Mesendoderm (in vitro differentiated cells): ENCODE measurements around the gene SESTD1.
"Not testable (repeated sequence)": the region's sequence is repeated elsewhere in the genome, so short reads cannot be mapped to it uniquely, and the experiment has no call there.

Experiments used
- DNase-seq: peaks from one replicate; pipeline ENCODE4 v3.0.0; 2013
- H2AK5ac ChIP-seq: 2 replicates; pipeline ENCODE4 v1.6.1; 2013; ENCODE audit warnings: low read length, inconsistent platforms
- H2BK120ac ChIP-seq: 2 replicates; pipeline ENCODE4 v1.6.1; 2013; ENCODE audit warnings: low read depth, mild to moderate bottlenecking, low read length, moderate library complexity, mixed read lengths
- H2BK15ac ChIP-seq: replicated peaks from 2 replicates; pipeline ENCODE4 v1.6.1; 2013; ENCODE audit warnings: low read depth, mild to moderate bottlenecking, moderate library complexity
- H2BK5ac ChIP-seq: 2 replicates; pipeline ENCODE4 v1.6.1; 2013; ENCODE audit warnings: low read length, inconsistent platforms
- H3K18ac ChIP-seq: 2 replicates; pipeline ENCODE4 v1.6.1; 2013; ENCODE audit warnings: mild to moderate bottlenecking, low read length, mixed read lengths
- H3K23ac ChIP-seq: one replicate; pipeline ENCODE4 v1.6.1; 2013; ENCODE audit warnings: low read length
- H3K27ac ChIP-seq: 2 replicates; pipeline ENCODE4 v1.5.1; 2013; ENCODE audit warnings: low read depth, mild to moderate bottlenecking, inconsistent platforms, low read length, moderate library complexity
- H3K27me3 ChIP-seq: 2 replicates; pipeline ENCODE4 v1.6.1; 2013; ENCODE audit warnings: low read length, control low read depth, mild to moderate bottlenecking, inconsistent platforms; ENCODE audit not compliant: insufficient read depth, poor library complexity
- H3K36me3 ChIP-seq: 2 replicates; pipeline ENCODE4 v1.6.1; 2013; ENCODE audit warnings: low read length, inconsistent platforms; ENCODE audit not compliant: control insufficient read depth, insufficient read depth
- H3K4ac ChIP-seq: one replicate; pipeline ENCODE4 v1.6.1; 2013; ENCODE audit warnings: low read depth, mild to moderate bottlenecking, low read length, moderate library complexity
- H3K4me1 ChIP-seq: 2 replicates; pipeline ENCODE4 v1.6.1; 2013; ENCODE audit warnings: low read depth, low read length, inconsistent platforms; ENCODE audit not compliant: control insufficient read depth
- H3K4me2 ChIP-seq: 2 replicates; pipeline ENCODE4 v1.6.1; 2013; ENCODE audit warnings: low read length
- H3K4me3 ChIP-seq: 2 replicates; pipeline ENCODE4 v1.5.1; 2013; ENCODE audit warnings: mild to moderate bottlenecking, low read length
- H3K56ac ChIP-seq: one replicate; pipeline ENCODE4 v1.6.1; 2013; ENCODE audit warnings: low read length
- H3K79me1 ChIP-seq: 2 replicates; pipeline ENCODE4 v1.6.1; 2013; ENCODE audit warnings: low read length, inconsistent platforms
- H3K79me2 ChIP-seq: 2 replicates; pipeline ENCODE4 v1.6.1; 2013; ENCODE audit warnings: mild to moderate bottlenecking, low read length; ENCODE audit not compliant: control insufficient read depth, insufficient read depth
- H3K9ac ChIP-seq: 2 replicates; pipeline ENCODE4 v1.6.1; 2013; ENCODE audit warnings: low read length, inconsistent platforms
- H4K5ac ChIP-seq: one replicate; pipeline ENCODE4 v1.6.1; 2013; ENCODE audit warnings: low read length
- H4K8ac ChIP-seq: one replicate; pipeline ENCODE4 v1.6.1; 2013; ENCODE audit warnings: low read depth, mild to moderate bottlenecking, control low read depth, low read length, moderate library complexity
- WGBS: extraction: QIAGEN DNeasy Blood & Tissue Kit; methylation state at CpG from one replicate; pipeline ENCODE4 v1.1.7; 2013; ENCODE audit warnings: low lambda C conversion rate, missing lambda C conversion rate; ENCODE audit not compliant: insufficient coverage; ENCODE audit errors: extremely low coverage; 5-methylcytosine and 5-hydroxymethylcytosine counted together

The SESTD1 gene

GRCh38 chr2:179224361-179224760 is 40.3 kb downstream of the SESTD1 start:
- Histone ChIP-seq H3K27me3 (no peaks in the 10 kb centered on the region), H3K27ac (no peak overlapping the region), H3K79me1 (peaks cover 3% of the 10 kb centered on the region), H3K4me3 (no peak overlapping the region), H3K4me2 (no peak overlapping the region), H3K4ac (peak overlapping the region; percentile 36), H3K18ac (peak overlapping the region; percentile 97), H3K36me3 (no peaks in the 10 kb centered on the region), H2BK120ac (no peak overlapping the region), H2BK5ac (no peak overlapping the region), H4K8ac (no peak overlapping the region), H3K23ac (no peak overlapping the region), H2AK5ac (no peak overlapping the region), H4K5ac (no peak overlapping the region), H3K4me1 (peaks cover 12% of the 10 kb centered on the region), H3K79me2 (no peaks in the 10 kb centered on the region), H3K56ac (peak overlapping the region; percentile 9), H2BK15ac (no peak overlapping the region), H3K9ac (no peak overlapping the region)
- peak; percentile 87 for DNase-seq
- WGBS = no CpG with 5 or more reads among the region's 2 CpGs

DNA sequence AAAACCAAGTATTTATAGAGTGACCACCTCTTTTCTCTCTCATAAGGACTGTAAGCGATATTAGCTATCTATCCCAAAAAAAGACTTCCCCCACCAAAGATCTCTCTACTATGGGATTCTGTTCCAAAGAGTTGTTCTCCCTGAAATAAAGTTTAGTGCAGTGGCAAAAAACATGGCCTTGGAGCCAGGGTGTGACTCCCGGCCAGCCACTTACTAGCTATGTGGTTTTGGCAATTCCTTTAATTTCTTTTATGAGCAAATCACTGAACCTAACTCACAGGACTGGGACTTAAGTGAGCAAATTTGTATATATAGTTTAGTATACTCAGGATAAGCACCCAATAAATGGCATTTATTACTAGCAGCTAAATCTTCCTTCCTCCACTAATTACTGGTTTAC is 42.6 kb downstream of the SESTD1 start:
- Histone ChIP-seq H3K36me3 (no peaks in the 10 kb centered on the region), H4K5ac (no peak overlapping the region), H3K4me3 (no peak overlapping the region), H3K56ac (no peak overlapping the region), H3K79me2 (no peaks in the 10 kb centered on the region), H3K9ac (no peak overlapping the region), H2BK15ac (no peak overlapping the region), H3K4ac (no peak overlapping the region), H4K8ac (no peak overlapping the region), H2AK5ac (no peak overlapping the region), H3K4me2 (no peak overlapping the region), H3K27me3 (no peaks in the 10 kb centered on the region), H3K27ac (no peak overlapping the region), H3K4me1 (peaks cover 9% of the 10 kb centered on the region), H2BK5ac (no peak overlapping the region), H2BK120ac (no peak overlapping the region), H3K79me1 (peaks cover 3% of the 10 kb centered on the region), H3K18ac (no peak overlapping the region), H3K23ac (no peak overlapping the region)
- WGBS = no CpG with 5 or more reads among the region's 2 CpGs
- no peak for DNase-seq

DNA sequence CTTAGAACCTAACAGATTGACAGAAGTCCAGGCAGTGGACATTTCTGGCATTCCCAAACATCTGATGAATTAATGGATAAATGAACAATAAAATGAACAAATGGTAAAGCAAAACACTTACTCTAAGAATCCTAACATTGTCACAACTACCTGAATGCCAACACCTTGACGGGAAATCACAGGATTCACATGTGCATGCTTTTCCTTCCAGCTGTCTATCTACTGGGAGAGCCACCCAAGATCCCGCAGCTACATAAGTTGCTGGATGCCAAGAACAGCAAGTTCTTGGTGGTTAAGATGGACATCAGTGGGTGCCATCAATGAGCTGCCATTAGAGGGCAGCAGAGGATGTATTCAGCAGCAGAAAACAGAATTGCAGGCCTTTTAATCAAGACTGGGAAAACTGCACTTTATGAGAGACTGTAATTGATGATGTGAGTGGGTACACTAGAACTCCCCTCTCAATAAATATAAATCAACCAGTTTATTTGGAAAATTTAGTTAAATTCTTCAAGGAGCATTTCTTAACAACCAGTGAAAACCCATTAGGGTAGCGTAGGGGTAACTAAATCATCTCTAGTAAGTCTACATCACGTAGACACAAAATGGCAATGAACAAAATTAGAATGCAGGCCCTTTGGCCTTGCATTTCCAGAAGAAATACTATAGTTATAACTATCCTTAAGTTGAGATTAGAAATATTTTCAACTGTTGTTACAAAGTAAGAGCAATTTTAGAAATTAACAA is 45.6 kb downstream of the SESTD1 start:
- Histone ChIP-seq H2AK5ac (no peak overlapping the region), H3K79me2 (no peaks in the 10 kb centered on the region), H3K56ac (no peak overlapping the region), H3K36me3 (no peaks in the 10 kb centered on the region), H3K27ac (no peak overlapping the region), H4K5ac (no peak overlapping the region), H3K4me2 (no peak overlapping the region), H2BK5ac (no peak overlapping the region), H3K27me3 (no peaks in the 10 kb centered on the region), H3K18ac (no peak overlapping the region), H3K4me1 (no peaks in the 10 kb centered on the region), H3K23ac (no peak overlapping the region), H3K4me3 (no peak overlapping the region), H2BK15ac (no peak overlapping the region), H2BK120ac (no peak overlapping the region), H4K8ac (no peak overlapping the region), H3K9ac (no peak overlapping the region), H3K4ac (no peak overlapping the region), H3K79me1 (no peaks in the 10 kb centered on the region)
- peak; percentile 84 for DNase-seq
- no CpG with 5 or more reads among the region's 4 CpGs for WGBS

GRCh38 chr2:179214671-179215070 is 50.0 kb downstream of the SESTD1 start:
- DNase-seq, H4K8ac ChIP-seq, H3K4me2 ChIP-seq, H3K18ac ChIP-seq, H3K27ac ChIP-seq, H4K5ac ChIP-seq, H3K4me1 ChIP-seq, H2BK5ac ChIP-seq, H3K4ac ChIP-seq, H3K27me3 ChIP-seq, H3K79me1 ChIP-seq, H3K36me3 ChIP-seq, H3K79me2 ChIP-seq, H3K4me3 ChIP-seq, H3K9ac ChIP-seq, H2AK5ac ChIP-seq, H2BK120ac ChIP-seq, H3K56ac ChIP-seq, H3K23ac ChIP-seq, H2BK15ac ChIP-seq: not testable (repeated sequence)
- WGBS = no CpG with 5 or more reads among the region's 3 CpGs

DNA sequence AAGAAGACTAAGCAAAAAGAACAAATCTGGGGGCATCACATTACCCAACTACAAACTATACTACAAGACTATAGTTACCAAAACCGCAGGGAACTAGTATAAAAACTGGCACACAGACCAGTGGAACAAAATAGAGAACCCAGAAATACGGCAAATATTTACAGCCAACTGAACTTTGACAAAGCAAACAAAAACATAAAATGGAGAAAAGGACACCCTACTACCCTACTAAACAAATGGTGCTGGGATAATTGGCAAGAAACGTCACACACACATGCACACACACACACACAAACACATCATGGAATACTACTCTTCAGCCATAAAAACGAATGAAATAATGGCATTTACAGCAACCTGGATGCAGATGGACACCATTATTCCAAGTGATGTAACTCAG is 53.3 kb downstream of the SESTD1 start:
- no peaks in the 10 kb centered on the region for H3K79me2 ChIP-seq

DNA sequence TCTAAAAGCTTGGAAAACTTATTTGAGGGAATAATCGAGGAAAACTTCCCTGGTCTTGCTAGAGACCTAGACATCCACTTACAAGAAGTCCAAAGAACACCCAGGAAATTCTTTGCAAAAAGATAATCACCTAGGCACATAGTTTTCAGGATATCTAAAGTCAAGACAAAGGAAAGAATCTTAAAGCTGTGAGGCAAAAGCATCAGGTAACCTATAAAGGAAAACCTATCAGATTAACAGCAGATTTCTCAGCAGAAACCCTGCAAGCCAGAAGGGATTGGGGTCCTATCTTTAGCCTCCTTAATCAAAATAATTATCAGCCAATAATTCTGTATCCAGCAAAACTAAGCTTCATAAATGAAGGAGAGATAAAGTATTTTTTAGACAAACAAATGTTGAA is 56.4 kb downstream of the SESTD1 start:
- H2AK5ac ChIP-seq, H3K79me1 ChIP-seq, H3K23ac ChIP-seq, H3K27me3 ChIP-seq, H3K4ac ChIP-seq, H3K27ac ChIP-seq, H4K5ac ChIP-seq, H3K4me3 ChIP-seq, H3K56ac ChIP-seq, H3K79me2 ChIP-seq, H2BK5ac ChIP-seq, DNase-seq, H3K4me2 ChIP-seq, H3K4me1 ChIP-seq, H2BK120ac ChIP-seq, H3K9ac ChIP-seq, H4K8ac ChIP-seq, H2BK15ac ChIP-seq, H3K36me3 ChIP-seq, H3K18ac ChIP-seq: not testable (repeated sequence)
- WGBS = no CpG with 5 or more reads among the region's 1 CpG

More for the DNA sequence above, 53.3 kb downstream of the SESTD1 start:
- H2BK120ac ChIP-seq = no peak overlapping the region
- no peak overlapping the region for H3K56ac ChIP-seq
- H3K27ac ChIP-seq = no peak overlapping the region
- no peak overlapping the region for H2AK5ac ChIP-seq
- H3K36me3 ChIP-seq = no peaks in the 10 kb centered on the region
- H3K23ac ChIP-seq = no peak overlapping the region
- H3K4me3 ChIP-seq = no peak overlapping the region
- no CpG with 5 or more reads among the region's 4 CpGs for WGBS
- H3K9ac ChIP-seq = no peak overlapping the region
- no peak overlapping the region for H4K8ac ChIP-seq
- no peak overlapping the region for H3K4ac ChIP-seq
- H3K4me2 ChIP-seq = no peak overlapping the region
- H3K27me3 ChIP-seq = no peaks in the 10 kb centered on the region
- no peak overlapping the region for H2BK5ac ChIP-seq
- H2BK15ac ChIP-seq = no peak overlapping the region
- no peak overlapping the region for H3K18ac ChIP-seq
- no peak for DNase-seq
- no peaks in the 10 kb centered on the region for H3K4me1 ChIP-seq
- no peaks in the 10 kb centered on the region for H3K79me1 ChIP-seq
- H4K5ac ChIP-seq = no peak overlapping the region
